GM12891 (cell line): ENCODE results near the gene APOC1.

Experiments used
- POLR2A ChIP-seq: IDR thresholded peaks from 2 replicates; pipeline ENCODE4 v1.6.1; 2011; ENCODE audit warnings: low read depth, low read length, control low read depth
- POLR2AphosphoS5 ChIP-seq: IDR thresholded peaks from 2 replicates; pipeline ENCODE4 v1.6.1; 2011; ENCODE audit warnings: low read depth, low read length, control low read depth
- POU2F2 ChIP-seq: IDR thresholded peaks from 2 replicates; pipeline ENCODE4 v1.6.1; 2011; ENCODE audit warnings: low read depth, mild to moderate bottlenecking, control low read depth, low read length, moderate library complexity
- SPI1 ChIP-seq: IDR thresholded peaks from 2 replicates; pipeline ENCODE4 v1.6.1; 2011; ENCODE audit warnings: low read depth, low read length, control low read depth
- TAF1 ChIP-seq: IDR thresholded peaks from 2 replicates; pipeline ENCODE4 v1.6.1; 2011; ENCODE audit warnings: low read depth, low read length, control low read depth

GRCh38 chr19:44894946-44895345, 19.5 kb upstream of the APOC1 start:
- no peak for TF ChIP-seq POLR2A
- no peak for TF ChIP-seq POLR2AphosphoS5
- TF ChIP-seq TAF1 = no peak
- TF ChIP-seq SPI1 = no peak
- TF ChIP-seq POU2F2 = no peak
